Neural crest cell (in vitro differentiated cells): Measurements from ENCODE around the gene RALGAPA2. TPM values are rescaled to one million over a fixed set of nuclear protein-coding genes. Genes with fewer than 3 reads are reported as not detected.

Experiments
- DNase-seq: peaks from one replicate; pipeline ENCODE4 v3.0.0; 2021; ENCODE audit warnings: low read depth, mixed read lengths, low spot score
- H3K27ac Mint-ChIP-seq: one replicate; pipeline ENCODE4 v1.8.0; 2021; ENCODE audit warnings: mild to moderate bottlenecking, mixed read lengths; ENCODE audit not compliant: unreplicated experiment
- H3K27me3 Mint-ChIP-seq: 2 replicates; pipeline ENCODE4 v1.8.0; 2021; ENCODE audit warnings: low read depth, mild to moderate bottlenecking, mixed read lengths
- H3K36me3 Mint-ChIP-seq: 2 replicates; pipeline ENCODE4 v1.8.0; 2021; ENCODE audit warnings: low read depth, mild to moderate bottlenecking, mixed read lengths
- H3K4me1 Mint-ChIP-seq: 2 replicates; pipeline ENCODE4 v1.8.0; 2021; ENCODE audit warnings: mixed read lengths
- H3K4me3 Mint-ChIP-seq: one replicate; pipeline ENCODE4 v1.8.0; 2021; ENCODE audit warnings: mild to moderate bottlenecking, mixed read lengths
- H3K9me3 Mint-ChIP-seq: 2 replicates; pipeline ENCODE4 v1.8.0; 2021; ENCODE audit warnings: mixed read lengths
- CTCF ChIP-seq: fragments of 200-600 bp; sonication (generic); conservative IDR thresholded peaks from 2 replicates; pipeline ENCODE4 v1.5.0; 2021; ENCODE audit warnings: antibody characterized with exemption, mild to moderate bottlenecking
- total RNA-seq: library from RNA; stranded (reverse); gene quantifications from 2 replicates; pipeline ENCODE4 v1.2.1, GENCODE V29; 2021

The RALGAPA2 gene
- total RNA-seq, 1 donor from 2014 or later, result 29.3 TPM

DNA sequence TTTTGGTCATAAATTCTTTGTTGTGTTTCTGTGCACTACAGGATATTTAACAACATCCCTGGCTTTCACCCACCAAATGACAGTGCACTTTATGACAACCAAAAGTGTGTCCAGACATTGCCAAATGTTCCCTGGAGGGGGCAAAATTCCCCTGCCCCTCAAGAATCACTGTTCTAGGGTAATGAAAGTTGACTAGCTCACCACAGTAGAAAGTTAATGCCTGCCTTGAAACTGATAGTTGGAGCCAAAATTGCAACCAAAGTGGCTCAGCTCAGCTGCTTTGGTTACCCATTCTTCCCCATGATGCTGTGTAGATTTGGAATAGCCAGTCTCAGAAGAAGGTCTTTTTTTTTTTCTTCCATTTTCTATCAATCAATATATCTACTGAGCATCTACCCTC, 150.6 kb downstream of the RALGAPA2 start:
- no peak for TF ChIP-seq CTCF
- peaks cover 4% of the 10 kb centered on the region for H3K4me1 Mint-ChIP-seq

DNA sequence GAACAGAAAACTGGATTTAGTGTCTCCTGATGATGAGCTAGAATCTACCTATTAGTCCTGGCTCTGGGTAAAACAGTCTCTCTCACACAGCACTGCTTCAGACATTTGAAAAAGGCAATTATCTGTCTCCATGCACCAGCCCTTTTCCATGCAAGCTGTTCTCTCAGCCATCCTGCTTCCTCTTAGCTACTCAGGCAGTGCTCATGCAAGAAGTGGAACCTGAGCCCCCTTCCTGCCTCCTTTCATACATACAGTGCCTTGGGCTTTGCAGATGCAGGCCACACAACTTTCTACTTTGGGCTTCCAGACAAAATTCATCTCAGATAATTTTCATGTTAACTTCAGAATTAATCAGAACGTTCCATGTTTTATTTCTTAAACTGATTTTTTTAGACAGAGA, 151.3 kb downstream of the RALGAPA2 start:
- DNase-seq, result no peak
- no peak overlapping the region for H3K4me3 Mint-ChIP-seq
- no peak for TF ChIP-seq CTCF
- peaks cover 7% of the 10 kb centered on the region for H3K4me1 Mint-ChIP-seq
- H3K9me3 Mint-ChIP-seq, result no peaks in the 10 kb centered on the region
- no peaks in the 10 kb centered on the region for H3K27me3 Mint-ChIP-seq
- H3K27ac Mint-ChIP-seq, result peak overlapping the region; percentile 30
- peaks cover 11% of the 10 kb centered on the region for H3K36me3 Mint-ChIP-seq

More for the DNA sequence above, 150.6 kb downstream of the RALGAPA2 start:
- Mint-ChIP-seq H3K27me3 (no peaks in the 10 kb centered on the region), H3K4me3 (no peak overlapping the region), H3K36me3 (peaks cover 9% of the 10 kb centered on the region), H3K27ac (no peak overlapping the region), H3K9me3 (no peaks in the 10 kb centered on the region)
- DNase-seq, result no peak

GRCh38 chr20:20557406-20557805, 155.0 kb downstream of the RALGAPA2 start:
- no peak for TF ChIP-seq CTCF
- Mint-ChIP-seq H3K4me1 (peaks cover 8% of the 10 kb centered on the region), H3K27me3 (no peaks in the 10 kb centered on the region), H3K36me3 (peaks cover 23% of the 10 kb centered on the region), H3K4me3 (no peak overlapping the region), H3K9me3 (no peaks in the 10 kb centered on the region), H3K27ac (no peak overlapping the region)
- DNase-seq, result no peak

DNA sequence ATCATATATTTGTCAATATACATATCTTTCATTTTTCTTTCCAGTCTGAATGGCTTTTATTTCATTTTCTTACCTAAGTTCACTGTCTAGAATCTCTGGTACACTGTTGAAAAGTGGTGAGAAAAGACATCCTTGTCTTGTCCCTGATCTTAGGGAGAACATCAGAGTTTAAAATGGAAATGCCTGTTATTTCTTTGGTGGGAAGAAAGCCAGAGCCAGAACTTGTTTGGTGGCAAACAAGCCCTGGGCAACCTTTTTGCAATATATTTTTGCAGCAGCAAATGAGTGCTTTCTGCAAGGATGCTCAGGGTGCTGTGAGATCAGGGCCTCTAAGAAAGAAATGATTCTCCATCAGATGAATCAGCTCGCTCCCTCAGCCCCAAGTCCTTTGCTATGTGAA, 156.6 kb downstream of the RALGAPA2 start:
- TF ChIP-seq CTCF, result no peak
- Mint-ChIP-seq H3K9me3 (no peaks in the 10 kb centered on the region), H3K4me3 (no peak overlapping the region), H3K27me3 (no peaks in the 10 kb centered on the region), H3K36me3 (peaks cover 23% of the 10 kb centered on the region), H3K4me1 (peaks cover 8% of the 10 kb centered on the region), H3K27ac (no peak overlapping the region)
- DNase-seq, result no peak

DNA sequence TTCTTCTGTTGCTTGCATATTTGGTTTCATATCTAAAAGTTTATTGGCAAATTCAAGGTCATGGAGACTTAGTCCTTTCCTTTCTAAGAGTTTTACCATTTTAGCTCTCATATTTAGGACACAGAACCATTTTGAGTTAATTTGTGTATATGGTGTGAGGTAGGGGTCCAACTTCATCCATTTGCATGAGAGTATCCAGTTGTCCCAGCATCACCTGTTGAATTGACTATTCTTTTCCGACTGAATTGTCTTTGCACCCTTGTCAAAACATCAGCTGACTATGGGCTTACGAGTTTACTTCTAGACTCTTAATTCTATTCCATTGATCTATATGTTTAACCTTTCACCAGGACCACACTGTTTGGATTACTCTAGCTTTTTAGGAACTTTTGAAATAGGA, 157.5 kb downstream of the RALGAPA2 start:
- H3K4me3 Mint-ChIP-seq, result no peak overlapping the region
- no peak overlapping the region for H3K27ac Mint-ChIP-seq
- TF ChIP-seq CTCF, result no peak
- no peaks in the 10 kb centered on the region for H3K27me3 Mint-ChIP-seq
- H3K36me3 Mint-ChIP-seq, result peaks cover 23% of the 10 kb centered on the region
- H3K9me3 Mint-ChIP-seq, result no peaks in the 10 kb centered on the region
- H3K4me1 Mint-ChIP-seq, result peaks cover 8% of the 10 kb centered on the region
- no peak for DNase-seq

DNA sequence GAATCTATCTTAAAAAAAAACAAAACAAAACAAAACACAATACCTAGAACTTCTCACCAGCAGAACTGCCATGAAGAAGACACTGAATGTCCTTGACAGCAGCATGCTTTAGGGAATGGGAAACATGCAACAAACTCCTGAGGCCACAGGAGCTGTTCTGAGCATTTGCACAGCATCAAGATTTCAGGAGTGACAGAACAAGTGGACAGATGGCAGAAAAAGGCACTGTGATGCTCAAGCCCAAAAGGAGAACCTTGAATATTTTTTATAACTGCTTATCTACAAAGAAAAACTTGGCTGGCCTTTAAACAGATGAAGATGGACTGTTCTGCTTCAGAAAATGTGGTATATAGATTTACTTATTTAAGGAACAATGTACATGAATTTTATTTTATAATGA, 158.9 kb downstream of the RALGAPA2 start:
- Mint-ChIP-seq H3K27me3 (no peaks in the 10 kb centered on the region), H3K36me3 (peaks cover 19% of the 10 kb centered on the region), H3K4me3 (no peak overlapping the region), H3K27ac (no peak overlapping the region), H3K9me3 (no peaks in the 10 kb centered on the region), H3K4me1 (peaks cover 4% of the 10 kb centered on the region)
- DNase-seq, result no peak
- TF ChIP-seq CTCF, result no peak
